ENCODE data around the gene FAM171A1.
"Not testable (repeated sequence)": the region's sequence is repeated elsewhere in the genome, so short reads cannot be mapped to it uniquely, and the experiment has no call there.

The FAM171A1 gene

GRCh38 chr10:15290671-15291070 lies 80.4 kb downstream of the FAM171A1 start:
- H3K36me3 ChIP-seq (ENCODE audit: insufficient read depth, low read length) = no peaks in the 10 kb centered on the region
- no peak overlapping the region for H3K27ac ChIP-seq (ENCODE audit: low read depth, low read length)
- peaks cover 13% of the 10 kb centered on the region for H3K4me1 ChIP-seq (ENCODE audit: control insufficient read depth, insufficient read depth, low read length, unreplicated experiment)
- H3K27me3 ChIP-seq (ENCODE audit: insufficient read depth, low read length) = no peaks in the 10 kb centered on the region
- no peak overlapping the region for H3K4me3 ChIP-seq (ENCODE audit: low read depth, low read length)
- H3K79me2 ChIP-seq (ENCODE audit: control insufficient read depth, insufficient read depth, low read length, unreplicated experiment) = no peaks in the 10 kb centered on the region
- no peak overlapping the region for H2AFZ ChIP-seq (ENCODE audit: low read length, unreplicated experiment)

GRCh38 chr10:15290150-15290549 lies 80.9 kb downstream of the FAM171A1 start:
- H3K27ac ChIP-seq (ENCODE audit: low read depth, low read length) = no peak overlapping the region
- no peaks in the 10 kb centered on the region for H3K27me3 ChIP-seq (ENCODE audit: insufficient read depth, low read length)
- peaks cover 13% of the 10 kb centered on the region for H3K4me1 ChIP-seq (ENCODE audit: control insufficient read depth, insufficient read depth, low read length, unreplicated experiment)
- H2AFZ ChIP-seq (ENCODE audit: low read length, unreplicated experiment) = no peak overlapping the region
- H3K4me3 ChIP-seq (ENCODE audit: low read depth, low read length) = no peak overlapping the region
- H3K36me3 ChIP-seq (ENCODE audit: insufficient read depth, low read length) = no peaks in the 10 kb centered on the region
- no peaks in the 10 kb centered on the region for H3K79me2 ChIP-seq (ENCODE audit: control insufficient read depth, insufficient read depth, low read length, unreplicated experiment)

DNA sequence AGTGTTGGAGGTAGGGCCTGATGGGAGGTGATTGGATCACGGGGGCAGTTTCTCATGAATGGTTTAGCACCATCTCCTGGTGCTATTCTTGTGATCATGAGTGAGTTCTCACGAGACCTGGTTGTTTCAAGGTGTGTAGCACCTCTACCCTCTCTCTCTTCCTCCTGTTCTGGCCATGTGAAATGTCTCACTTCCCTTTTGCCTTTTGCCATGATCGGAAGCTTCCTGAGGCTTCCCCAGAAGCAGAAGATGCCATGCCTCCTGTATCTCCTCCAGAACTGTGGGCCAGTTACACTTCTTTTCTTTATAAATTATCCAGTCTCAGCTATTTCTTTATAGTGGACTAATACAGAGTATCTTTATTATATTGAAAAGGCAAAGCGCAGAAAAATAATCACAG lies 90.1 kb downstream of the FAM171A1 start:
- no peak overlapping the region for H3K4me3 ChIP-seq (ENCODE audit: low read depth, low read length)
- H3K4me1 ChIP-seq (ENCODE audit: control insufficient read depth, insufficient read depth, low read length, unreplicated experiment) = no peaks in the 10 kb centered on the region
- H3K79me2 ChIP-seq (ENCODE audit: control insufficient read depth, insufficient read depth, low read length, unreplicated experiment) = no peaks in the 10 kb centered on the region
- H3K36me3 ChIP-seq (ENCODE audit: insufficient read depth, low read length) = no peaks in the 10 kb centered on the region
- no peak overlapping the region for H3K27ac ChIP-seq (ENCODE audit: low read depth, low read length)
- H2AFZ ChIP-seq (ENCODE audit: low read length, unreplicated experiment) = no peak overlapping the region
- H3K27me3 ChIP-seq (ENCODE audit: insufficient read depth, low read length) = no peaks in the 10 kb centered on the region

GRCh38 chr10:15280462-15280861 lies 90.6 kb downstream of the FAM171A1 start:
- Histone ChIP-seq H3K4me3 (ENCODE audit: low read depth, low read length) (no peak overlapping the region), H2AFZ (ENCODE audit: low read length, unreplicated experiment) (no peak overlapping the region), H3K36me3 (ENCODE audit: insufficient read depth, low read length) (no peaks in the 10 kb centered on the region), H3K4me1 (ENCODE audit: control insufficient read depth, insufficient read depth, low read length, unreplicated experiment) (no peaks in the 10 kb centered on the region), H3K27me3 (ENCODE audit: insufficient read depth, low read length) (no peaks in the 10 kb centered on the region), H3K79me2 (ENCODE audit: control insufficient read depth, insufficient read depth, low read length, unreplicated experiment) (no peaks in the 10 kb centered on the region), H3K27ac (ENCODE audit: low read depth, low read length) (no peak overlapping the region)

- no peaks in the 10 kb centered on the region for H3K79me2 ChIP-seq (ENCODE audit: control insufficient read depth, insufficient read depth, low read length, unreplicated experiment)
- H2AFZ ChIP-seq (ENCODE audit: low read length, unreplicated experiment) = no peak overlapping the region
- no peaks in the 10 kb centered on the region for H3K36me3 ChIP-seq (ENCODE audit: insufficient read depth, low read length)
- H3K27me3 ChIP-seq (ENCODE audit: insufficient read depth, low read length) = no peaks in the 10 kb centered on the region
- no peaks in the 10 kb centered on the region for H3K4me1 ChIP-seq (ENCODE audit: control insufficient read depth, insufficient read depth, low read length, unreplicated experiment)
- no peak overlapping the region for H3K4me3 ChIP-seq (ENCODE audit: low read depth, low read length)
- no peak overlapping the region for H3K27ac ChIP-seq (ENCODE audit: low read depth, low read length)
Observed at GRCh38 chr10:15279236-15279635, 91.9 kb downstream of the FAM171A1 start.

GRCh38 chr10:15278786-15279185 lies 92.3 kb downstream of the FAM171A1 start:
- no peaks in the 10 kb centered on the region for H3K79me2 ChIP-seq (ENCODE audit: control insufficient read depth, insufficient read depth, low read length, unreplicated experiment)
- no peaks in the 10 kb centered on the region for H3K27me3 ChIP-seq (ENCODE audit: insufficient read depth, low read length)
- no peaks in the 10 kb centered on the region for H3K4me1 ChIP-seq (ENCODE audit: control insufficient read depth, insufficient read depth, low read length, unreplicated experiment)
- H3K4me3 ChIP-seq (ENCODE audit: low read depth, low read length) = no peak overlapping the region
- no peak overlapping the region for H2AFZ ChIP-seq (ENCODE audit: low read length, unreplicated experiment)
- H3K36me3 ChIP-seq (ENCODE audit: insufficient read depth, low read length) = no peaks in the 10 kb centered on the region
- no peak overlapping the region for H3K27ac ChIP-seq (ENCODE audit: low read depth, low read length)

DNA sequence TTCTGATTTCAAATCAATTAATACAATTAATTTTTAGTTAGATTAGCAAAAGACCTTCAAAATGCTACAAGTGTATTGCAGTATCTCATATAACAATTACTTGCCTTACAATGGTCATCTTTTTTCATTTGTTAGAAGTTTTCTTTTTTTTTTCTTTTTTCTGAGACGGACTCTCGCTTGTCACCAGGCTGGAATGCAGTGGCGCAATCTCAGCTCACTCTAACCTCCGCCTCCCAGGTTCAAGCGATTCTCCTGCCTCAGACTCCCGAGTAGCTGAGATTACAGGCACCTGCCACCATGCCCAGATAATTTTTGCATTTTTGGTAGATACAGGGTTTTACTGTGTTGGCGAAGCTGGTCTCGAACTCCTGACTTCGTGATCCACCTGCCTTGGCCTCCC lies 95.0 kb downstream of the FAM171A1 start:
- H3K79me2 ChIP-seq (ENCODE audit: control insufficient read depth, insufficient read depth, low read length, unreplicated experiment); H3K36me3 ChIP-seq (ENCODE audit: insufficient read depth, low read length): not testable (repeated sequence)

GRCh38 chr10:15269838-15270237 lies 101.3 kb downstream of the FAM171A1 start:
- H3K4me3 ChIP-seq (ENCODE audit: low read depth, low read length); H3K36me3 ChIP-seq (ENCODE audit: insufficient read depth, low read length); H2AFZ ChIP-seq (ENCODE audit: low read length, unreplicated experiment); H3K27ac ChIP-seq (ENCODE audit: low read depth, low read length); H3K4me1 ChIP-seq (ENCODE audit: control insufficient read depth, insufficient read depth, low read length, unreplicated experiment); H3K79me2 ChIP-seq (ENCODE audit: control insufficient read depth, insufficient read depth, low read length, unreplicated experiment); H3K27me3 ChIP-seq (ENCODE audit: insufficient read depth, low read length): not testable (repeated sequence)

More for the DNA sequence above, 95.0 kb downstream of the FAM171A1 start:
- H3K4me3 ChIP-seq (ENCODE audit: low read depth, low read length); H3K27me3 ChIP-seq (ENCODE audit: insufficient read depth, low read length); H3K27ac ChIP-seq (ENCODE audit: low read depth, low read length); H2AFZ ChIP-seq (ENCODE audit: low read length, unreplicated experiment); H3K4me1 ChIP-seq (ENCODE audit: control insufficient read depth, insufficient read depth, low read length, unreplicated experiment): not testable (repeated sequence)

- H2AFZ ChIP-seq (ENCODE audit: low read length, unreplicated experiment) = no peak overlapping the region
- H3K36me3 ChIP-seq (ENCODE audit: insufficient read depth, low read length) = 0 out of 2 replicates have a peak, but pooled peaks cover 2% of the 10 kb centered on the region
- no peaks in the 10 kb centered on the region for H3K27me3 ChIP-seq (ENCODE audit: insufficient read depth, low read length)
- no peak overlapping the region for H3K4me3 ChIP-seq (ENCODE audit: low read depth, low read length)
- H3K79me2 ChIP-seq (ENCODE audit: control insufficient read depth, insufficient read depth, low read length, unreplicated experiment) = no peaks in the 10 kb centered on the region
- no peaks in the 10 kb centered on the region for H3K4me1 ChIP-seq (ENCODE audit: control insufficient read depth, insufficient read depth, low read length, unreplicated experiment)
- no peak overlapping the region for H3K27ac ChIP-seq (ENCODE audit: low read depth, low read length)
Observed at GRCh38 chr10:15267496-15267895, 103.6 kb downstream of the FAM171A1 start.

DNA sequence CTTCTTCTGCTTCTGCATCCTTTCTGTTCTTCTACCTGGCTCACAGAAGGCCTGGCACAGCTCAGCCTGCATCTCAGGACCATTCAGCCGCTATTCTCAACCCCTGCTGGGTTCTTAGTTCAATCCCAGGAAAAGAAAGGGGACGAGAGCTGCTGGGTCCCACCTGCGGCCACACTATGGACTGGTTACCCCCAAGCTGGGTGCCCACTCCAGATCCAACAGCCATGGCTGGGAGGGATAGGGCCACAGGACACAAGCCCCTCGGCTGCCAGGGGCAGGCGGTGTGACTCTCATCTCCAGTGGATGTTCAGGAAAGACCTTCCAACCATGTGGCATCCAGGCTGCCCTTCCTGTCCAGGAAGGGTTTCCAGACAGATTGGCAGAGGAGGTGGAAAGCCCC lies 105.0 kb downstream of the FAM171A1 start:
- no peak overlapping the region for H2AFZ ChIP-seq (ENCODE audit: low read length, unreplicated experiment)
- H3K27me3 ChIP-seq (ENCODE audit: insufficient read depth, low read length) = no peaks in the 10 kb centered on the region
- no peak overlapping the region for H3K27ac ChIP-seq (ENCODE audit: low read depth, low read length)
- no peak overlapping the region for H3K4me3 ChIP-seq (ENCODE audit: low read depth, low read length)
- H3K36me3 ChIP-seq (ENCODE audit: insufficient read depth, low read length) = 0 out of 2 replicates have a peak, but pooled peaks cover 2% of the 10 kb centered on the region
- H3K4me1 ChIP-seq (ENCODE audit: control insufficient read depth, insufficient read depth, low read length, unreplicated experiment) = no peaks in the 10 kb centered on the region
- H3K79me2 ChIP-seq (ENCODE audit: control insufficient read depth, insufficient read depth, low read length, unreplicated experiment) = no peaks in the 10 kb centered on the region

GRCh38 chr10:15265558-15265957 lies 105.5 kb downstream of the FAM171A1 start:
- Histone ChIP-seq H3K27me3 (ENCODE audit: insufficient read depth, low read length) (no peaks in the 10 kb centered on the region), H3K4me1 (ENCODE audit: control insufficient read depth, insufficient read depth, low read length, unreplicated experiment) (no peaks in the 10 kb centered on the region), H2AFZ (ENCODE audit: low read length, unreplicated experiment) (no peak overlapping the region), H3K4me3 (ENCODE audit: low read depth, low read length) (no peak overlapping the region), H3K36me3 (ENCODE audit: insufficient read depth, low read length) (0 out of 2 replicates have a peak, but pooled peaks cover 2% of the 10 kb centered on the region), H3K79me2 (ENCODE audit: control insufficient read depth, insufficient read depth, low read length, unreplicated experiment) (no peaks in the 10 kb centered on the region), H3K27ac (ENCODE audit: low read depth, low read length) (no peak overlapping the region)
